GM12878 (cell line): ENCODE data around the gene HOTAIR. TPM values are rescaled to one million over a fixed set of nuclear protein-coding genes. Genes with fewer than 3 reads are reported as not detected.

Experiments
- ATAC-seq: fragments of 200-7000 bp; cut with Tn5 transposase; 3 replicates; pipeline ENCODE4 v1.9.1; 2020; ENCODE audit warnings: mild to moderate bottlenecking, moderate library complexity
- BruUV-seq: library from RNA; stranded (reverse); fragments of 400-500 nt; replicated peaks from 2 replicates; lab custom pipeline; 2021; lab: Mats Ljungman, UMichigan
- CTCF ChIA-PET: fragments of 300-600 bp; sonication (Branson Sonifier 250); formaldehyde crosslinking; extraction: SDS; loops from one replicate; lab custom pipeline; 2021; ENCODE audit warnings: inconsistent platforms; lab: Yijun Ruan, JAX
- POLR2A ChIA-PET: fragments of 350-600 bp; formaldehyde crosslinking; extraction: SDS; loops from one replicate; lab custom pipeline; 2021; ENCODE audit warnings: inconsistent platforms; lab: Charles Lee
- RAD21 ChIA-PET: fragments of 300-600 bp; sonication (Branson Sonifier 250); formaldehyde crosslinking; loops from one replicate; lab custom pipeline; 2023; ENCODE audit warnings: antibody characterized with exemption; ENCODE audit not compliant: unreplicated experiment; lab: Charles Lee
- SMC1A ChIA-PET: fragments of 300-600 bp; sonication (Branson Sonifier 250); formaldehyde crosslinking; loops from one replicate; lab custom pipeline; 2023; ENCODE audit not compliant: unreplicated experiment, uncharacterized antibody; lab: Charles Lee
- DNase-seq: peaks from one replicate; pipeline ENCODE4 v3.0.0-alpha.2; 2011; ENCODE audit warnings: low read depth, low spot score
- FAIRE-seq: peaks from 3 replicates; lab custom pipeline; 2011; peaks lifted over from hg19 to GRCh38; lab: Jason Lieb, UNC
- H2AFZ ChIP-seq: 2 replicates; pipeline ENCODE4 v1.6.0; 2011; ENCODE audit warnings: low read depth, low read length, control low read depth; ENCODE audit not compliant: control insufficient read depth
- H3K27ac ChIP-seq: 2 replicates; pipeline ENCODE4 v1.5.1; 2011; ENCODE audit warnings: control low read depth; ENCODE audit not compliant: control insufficient read depth, insufficient read depth
- H3K27me3 ChIP-seq, 2 experiments: replicated peaks in 1 of 2; 2 replicates each; pipeline versions ENCODE4 v1.6.0 to v1.6.1; 2011; ENCODE audit warnings: low read length in 1 of 2; ENCODE audit not compliant: control insufficient read depth in 2 of 2, insufficient read depth in 2 of 2
- H3K36me3 ChIP-seq, 2 experiments: 2 replicates each; pipeline ENCODE4 v1.5.1; 2011; ENCODE audit warnings: low read length in 1 of 2; ENCODE audit not compliant: control insufficient read depth in 2 of 2, insufficient read depth in 2 of 2
- H3K4me1 ChIP-seq: 2 replicates; pipeline ENCODE4 v1.6.1; 2011; ENCODE audit warnings: mild to moderate bottlenecking, low read length, moderate library complexity, mixed read lengths; ENCODE audit not compliant: control insufficient read depth, insufficient read depth
- H3K4me2 ChIP-seq: 2 replicates; pipeline ENCODE4 v1.6.0; 2011; ENCODE audit warnings: control low read depth; ENCODE audit not compliant: control insufficient read depth, insufficient read depth
- H3K4me3 ChIP-seq: fragments of 200-600 bp; sonication (generic); 2 replicates; pipeline ENCODE4 v1.5.1; 2016
- H3K79me2 ChIP-seq: 2 replicates; pipeline ENCODE4 v1.6.0; 2011; ENCODE audit warnings: low read length; ENCODE audit not compliant: control insufficient read depth, insufficient read depth
- H3K9ac ChIP-seq: 2 replicates; pipeline ENCODE4 v1.8.0; 2011; ENCODE audit warnings: low read length, control low read depth, mixed read lengths; ENCODE audit not compliant: control insufficient read depth, insufficient read depth
- H3K9me3 ChIP-seq: replicated peaks from 3 replicates; pipeline ENCODE4 v1.5.1; 2011; ENCODE audit warnings: mild to moderate bottlenecking, low read length; ENCODE audit not compliant: control insufficient read depth, insufficient read depth
- H4K20me1 ChIP-seq: 2 replicates; pipeline ENCODE4 v1.6.0; 2011; ENCODE audit not compliant: control insufficient read depth, insufficient read depth
- ATF7 ChIP-seq: fragments of 450-650 bp; IDR thresholded peaks from 2 replicates; pipeline ENCODE4 v1.6.1; 2016; ENCODE audit warnings: low read depth, mild to moderate bottlenecking
- CBFB ChIP-seq: IDR thresholded peaks from 2 replicates; pipeline ENCODE4 v1.6.1; 2016; ENCODE audit warnings: antibody characterized with exemption, low read depth
- CREM ChIP-seq: IDR thresholded peaks from 2 replicates; pipeline ENCODE4 v1.6.1; 2014; ENCODE audit warnings: antibody characterized with exemption, low read depth
- DPF2 ChIP-seq: fragments of 450-650 bp; IDR thresholded peaks from 2 replicates; pipeline ENCODE4 v1.6.1; 2017; ENCODE audit warnings: mild to moderate bottlenecking
- LARP7 ChIP-seq: fragments of 450-650 bp; IDR thresholded peaks from 2 replicates; pipeline ENCODE4 v1.6.1; 2017; ENCODE audit warnings: mild to moderate bottlenecking
- MEF2A ChIP-seq: IDR thresholded peaks from 2 replicates; pipeline ENCODE4 v1.6.1; 2011; ENCODE audit warnings: low read depth, mild to moderate bottlenecking, low read length, moderate library complexity; ENCODE audit not compliant: insufficient read depth
- MYB ChIP-seq: fragments of 150-350 bp; IDR thresholded peaks from 2 replicates; pipeline ENCODE4 v1.6.1; 2014; ENCODE audit warnings: mild to moderate bottlenecking, low read depth, low read length, borderline replicate concordance
- NFXL1 ChIP-seq: fragments of 450-650 bp; IDR thresholded peaks from 2 replicates; pipeline ENCODE4 v1.6.1; 2017; ENCODE audit warnings: antibody characterized with exemption, mild to moderate bottlenecking, borderline replicate concordance
- SMAD1 ChIP-seq: fragments of 450-650 bp; IDR thresholded peaks from 2 replicates; pipeline ENCODE4 v1.6.1; 2018; ENCODE audit warnings: mild to moderate bottlenecking, low read depth; ENCODE audit not compliant: partially characterized antibody
- TAF1 ChIP-seq: IDR thresholded peaks from 2 replicates; pipeline ENCODE4 v1.6.1; 2011; ENCODE audit warnings: mild to moderate bottlenecking, low read depth, low read length, borderline replicate concordance
- WGBS: methylation state at CpG from one replicate; pipeline ENCODE4 v1.1.6; 2016; ENCODE audit warnings: low lambda C conversion rate; ENCODE audit not compliant: insufficient replicate concordance, insufficient coverage; ENCODE audit errors: missing lambda C conversion rate; 5-methylcytosine and 5-hydroxymethylcytosine counted together
- in situ Hi-C: fragments of 300-500 bp; cut with MboI; formaldehyde crosslinking; loops from 9 replicates; pipeline ENCODE4 v1.14.3; 2018; ENCODE audit warnings: mixed read lengths
- intact Hi-C: fragments of 100-400 bp; cut with micrococcal nuclease; formaldehyde crosslinking; loops from one replicate; pipeline ENCODE4 v1.14.2; 2022; ENCODE audit not compliant: unreplicated experiment
- polyA plus RNA-seq, 11 experiments: library from polyadenylated mRNA; depleted of rRNA in 4 of 11; unstranded in 6 of 11; stranded (reverse) in 5 of 11; fragments of >200 nt; fragmentation: Nextera tagmentation in 4 of 11; fragmentation: Illumina TruSeq in 1 of 11; extraction: Ambion mirVana in 4 of 11; extraction: Trizol in 1 of 11; gene quantifications; 1 replicate in 1 of 11; 2 replicates in 10 of 11; pipeline versions ENCODE4 v1.2.1 to v1.2.3, GENCODE V29; 2011 to 2016; ENCODE audit warnings: inconsistent platforms in 2 of 11, missing spikeins in 2 of 11, low read depth in 1 of 11
- total RNA-seq, 4 experiments: library from RNA; depleted of rRNA in 3 of 4; stranded (reverse); fragments of >200 nt in 3 of 4; fragmentation: Illumina TruSeq in 1 of 4; extraction: Trizol in 1 of 4; gene quantifications; 2 replicates each; pipeline versions ENCODE4 v1.2.1 to v1.2.3, GENCODE V29; 2013 to 2021
- TF ChIP-seq, protein P1 (sequence below): fragments of 150-350 bp; IDR thresholded peaks from 2 replicates; pipeline ENCODE4 v1.6.1; 2016; ENCODE audit warnings: low read depth, low read length
- TF ChIP-seq, protein P2 (sequence below), 3 experiments: IDR thresholded peaks in 2 of 3; conservative IDR thresholded peaks in 1 of 3; 2 replicates each; pipeline ENCODE4 v1.5.1; 2011; ENCODE audit warnings: low read depth in 3 of 3, low read length in 3 of 3, mild to moderate bottlenecking in 3 of 3, control low read depth in 2 of 3, moderate library complexity in 2 of 3, inconsistent platforms in 1 of 3, mixed read lengths in 1 of 3; ENCODE audit not compliant: control insufficient read depth in 2 of 3, insufficient read depth in 1 of 3; ENCODE audit errors: extremely low read depth in 1 of 3
- TF ChIP-seq, protein P3 (sequence below): IDR thresholded peaks from 2 replicates; pipeline ENCODE4 v1.6.1; 2012; ENCODE audit warnings: mild to moderate bottlenecking, low read depth, low read length
- TF ChIP-seq, protein P4 (sequence below): IDR thresholded peaks from 2 replicates; pipeline ENCODE4 v1.6.1; 2012; ENCODE audit warnings: low read depth, low read length, improper control_type of control experiment

Gene HOTAIR
- total and polyA plus RNA-seq, 10 of the 15 experiments (the other 5 are each of a cell fraction or from before 2014, with no cell fraction given) = not detected

DNA sequence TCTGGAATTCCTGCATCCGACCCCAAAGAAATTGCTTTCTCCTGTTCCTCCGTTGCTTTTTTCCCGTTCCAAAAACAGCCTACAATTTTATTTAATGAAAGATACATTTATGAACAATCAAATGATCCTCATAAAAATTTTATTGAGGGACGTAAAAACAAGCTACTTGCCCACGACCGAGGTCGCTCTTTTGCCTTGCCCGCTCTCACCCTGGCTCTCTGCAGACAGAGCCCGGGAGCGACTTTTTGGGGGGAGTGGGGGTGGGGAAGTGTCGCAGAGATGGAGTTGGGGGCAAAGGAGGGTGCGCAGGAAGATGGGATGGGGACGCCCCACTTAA is 24.1 kb upstream of the HOTAIR start:
- FAIRE-seq (no peak), DNase-seq (no peak), ATAC-seq (no peak)
- ChIA-PET RAD21 (interaction anchor here (1.2 kb wide), 1 partner anchor 190 kb away, joined by 3 read pairs; the partner anchor contains the start of gene SMUG1), SMC1A (interaction anchor here (1.1 kb wide), 2 partner anchors 34 to 202 kb away, joined by 3 read pairs; partner anchors contain the start of gene HOXC5), CTCF (interaction anchor here (1.6 to 4.2 kb wide), 6 partner anchors 34 to 216 kb away, joined by 4 to 20 read pairs (median 8); partner anchors contain the start of gene HOXC5), POLR2A (interaction anchor here (0.6 kb wide), 2 partner anchors 12 to 19 kb away, joined by 3 to 6 read pairs; no protein-coding TSS in a partner anchor)
- no peak overlapping the region for H3K4me3 ChIP-seq
- no peaks in the 10 kb centered on the region for H3K79me2 ChIP-seq
- in situ Hi-C loops = no loop called here
- H3K36me3 ChIP-seq = no peaks in the 10 kb centered on the region
- H2AFZ ChIP-seq = no peak overlapping the region
- intact Hi-C loops = no loop called here
- no peak overlapping the region for H3K4me2 ChIP-seq
- H3K27ac ChIP-seq = no peak overlapping the region
- H3K9me3 ChIP-seq = no peaks in the 10 kb centered on the region
- H4K20me1 ChIP-seq = no peaks in the 10 kb centered on the region
- WGBS = 17% methylated on average over 13 of the region's 13 CpGs
- no TSS peak for BruUV-seq
- H3K9ac ChIP-seq = no peak overlapping the region
- peaks cover 19 to 46% of the 10 kb centered on the region in 2 experiments for H3K27me3 ChIP-seq
- peaks cover 7% of the 10 kb centered on the region for H3K4me1 ChIP-seq
- TF ChIP-seq MEF2A (no peak), DPF2 (no peak), ATF7 (no peak), TAF1 (no peak), NFXL1 (no peak), LARP7 (no peak), SMAD1 (no peak), CREM (no peak), CBFB (no peak), MYB (no peak)
- TF ChIP-seq, protein P1, sequence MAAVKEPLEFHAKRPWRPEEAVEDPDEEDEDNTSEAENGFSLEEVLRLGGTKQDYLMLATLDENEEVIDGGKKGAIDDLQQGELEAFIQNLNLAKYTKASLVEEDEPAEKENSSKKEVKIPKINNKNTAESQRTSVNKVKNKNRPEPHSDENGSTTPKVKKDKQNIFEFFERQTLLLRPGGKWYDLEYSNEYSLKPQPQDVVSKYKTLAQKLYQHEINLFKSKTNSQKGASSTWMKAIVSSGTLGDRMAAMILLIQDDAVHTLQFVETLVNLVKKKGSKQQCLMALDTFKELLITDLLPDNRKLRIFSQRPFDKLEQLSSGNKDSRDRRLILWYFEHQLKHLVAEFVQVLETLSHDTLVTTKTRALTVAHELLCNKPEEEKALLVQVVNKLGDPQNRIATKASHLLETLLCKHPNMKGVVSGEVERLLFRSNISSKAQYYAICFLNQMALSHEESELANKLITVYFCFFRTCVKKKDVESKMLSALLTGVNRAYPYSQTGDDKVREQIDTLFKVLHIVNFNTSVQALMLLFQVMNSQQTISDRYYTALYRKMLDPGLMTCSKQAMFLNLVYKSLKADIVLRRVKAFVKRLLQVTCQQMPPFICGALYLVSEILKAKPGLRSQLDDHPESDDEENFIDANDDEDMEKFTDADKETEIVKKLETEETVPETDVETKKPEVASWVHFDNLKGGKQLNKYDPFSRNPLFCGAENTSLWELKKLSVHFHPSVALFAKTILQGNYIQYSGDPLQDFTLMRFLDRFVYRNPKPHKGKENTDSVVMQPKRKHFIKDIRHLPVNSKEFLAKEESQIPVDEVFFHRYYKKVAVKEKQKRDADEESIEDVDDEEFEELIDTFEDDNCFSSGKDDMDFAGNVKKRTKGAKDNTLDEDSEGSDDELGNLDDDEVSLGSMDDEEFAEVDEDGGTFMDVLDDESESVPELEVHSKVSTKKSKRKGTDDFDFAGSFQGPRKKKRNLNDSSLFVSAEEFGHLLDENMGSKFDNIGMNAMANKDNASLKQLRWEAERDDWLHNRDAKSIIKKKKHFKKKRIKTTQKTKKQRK = no peak
- TF ChIP-seq, protein P2, sequence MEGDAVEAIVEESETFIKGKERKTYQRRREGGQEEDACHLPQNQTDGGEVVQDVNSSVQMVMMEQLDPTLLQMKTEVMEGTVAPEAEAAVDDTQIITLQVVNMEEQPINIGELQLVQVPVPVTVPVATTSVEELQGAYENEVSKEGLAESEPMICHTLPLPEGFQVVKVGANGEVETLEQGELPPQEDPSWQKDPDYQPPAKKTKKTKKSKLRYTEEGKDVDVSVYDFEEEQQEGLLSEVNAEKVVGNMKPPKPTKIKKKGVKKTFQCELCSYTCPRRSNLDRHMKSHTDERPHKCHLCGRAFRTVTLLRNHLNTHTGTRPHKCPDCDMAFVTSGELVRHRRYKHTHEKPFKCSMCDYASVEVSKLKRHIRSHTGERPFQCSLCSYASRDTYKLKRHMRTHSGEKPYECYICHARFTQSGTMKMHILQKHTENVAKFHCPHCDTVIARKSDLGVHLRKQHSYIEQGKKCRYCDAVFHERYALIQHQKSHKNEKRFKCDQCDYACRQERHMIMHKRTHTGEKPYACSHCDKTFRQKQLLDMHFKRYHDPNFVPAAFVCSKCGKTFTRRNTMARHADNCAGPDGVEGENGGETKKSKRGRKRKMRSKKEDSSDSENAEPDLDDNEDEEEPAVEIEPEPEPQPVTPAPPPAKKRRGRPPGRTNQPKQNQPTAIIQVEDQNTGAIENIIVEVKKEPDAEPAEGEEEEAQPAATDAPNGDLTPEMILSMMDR (IDR thresholded peaks at IDR 0.05 in 2 of 3, conservative IDR thresholded peaks at IDR 0.05 in 1 of 3; ENCODE audit: control insufficient read depth in 2 of 3, extremely low read depth in 1 of 3, insufficient read depth in 1 of 3, low read depth in 3 of 3, low read length in 3 of 3) = no peak
- TF ChIP-seq, protein P3, sequence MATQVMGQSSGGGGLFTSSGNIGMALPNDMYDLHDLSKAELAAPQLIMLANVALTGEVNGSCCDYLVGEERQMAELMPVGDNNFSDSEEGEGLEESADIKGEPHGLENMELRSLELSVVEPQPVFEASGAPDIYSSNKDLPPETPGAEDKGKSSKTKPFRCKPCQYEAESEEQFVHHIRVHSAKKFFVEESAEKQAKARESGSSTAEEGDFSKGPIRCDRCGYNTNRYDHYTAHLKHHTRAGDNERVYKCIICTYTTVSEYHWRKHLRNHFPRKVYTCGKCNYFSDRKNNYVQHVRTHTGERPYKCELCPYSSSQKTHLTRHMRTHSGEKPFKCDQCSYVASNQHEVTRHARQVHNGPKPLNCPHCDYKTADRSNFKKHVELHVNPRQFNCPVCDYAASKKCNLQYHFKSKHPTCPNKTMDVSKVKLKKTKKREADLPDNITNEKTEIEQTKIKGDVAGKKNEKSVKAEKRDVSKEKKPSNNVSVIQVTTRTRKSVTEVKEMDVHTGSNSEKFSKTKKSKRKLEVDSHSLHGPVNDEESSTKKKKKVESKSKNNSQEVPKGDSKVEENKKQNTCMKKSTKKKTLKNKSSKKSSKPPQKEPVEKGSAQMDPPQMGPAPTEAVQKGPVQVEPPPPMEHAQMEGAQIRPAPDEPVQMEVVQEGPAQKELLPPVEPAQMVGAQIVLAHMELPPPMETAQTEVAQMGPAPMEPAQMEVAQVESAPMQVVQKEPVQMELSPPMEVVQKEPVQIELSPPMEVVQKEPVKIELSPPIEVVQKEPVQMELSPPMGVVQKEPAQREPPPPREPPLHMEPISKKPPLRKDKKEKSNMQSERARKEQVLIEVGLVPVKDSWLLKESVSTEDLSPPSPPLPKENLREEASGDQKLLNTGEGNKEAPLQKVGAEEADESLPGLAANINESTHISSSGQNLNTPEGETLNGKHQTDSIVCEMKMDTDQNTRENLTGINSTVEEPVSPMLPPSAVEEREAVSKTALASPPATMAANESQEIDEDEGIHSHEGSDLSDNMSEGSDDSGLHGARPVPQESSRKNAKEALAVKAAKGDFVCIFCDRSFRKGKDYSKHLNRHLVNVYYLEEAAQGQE = no peak
- TF ChIP-seq, protein P4, sequence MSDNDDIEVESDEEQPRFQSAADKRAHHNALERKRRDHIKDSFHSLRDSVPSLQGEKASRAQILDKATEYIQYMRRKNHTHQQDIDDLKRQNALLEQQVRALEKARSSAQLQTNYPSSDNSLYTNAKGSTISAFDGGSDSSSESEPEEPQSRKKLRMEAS = no peak
